Kidney glomerular epithelial cell (primary cell): Measurements from ENCODE around the gene USP7.
"Not testable (repeated sequence)": the region's sequence is repeated elsewhere in the genome, so short reads cannot be mapped to it uniquely, and the experiment has no call there.

ENCODE experiments used
- DNase-seq: peaks from one replicate; lab custom pipeline; 2025; lab: John Stamatoyannopoulos, UW

Gene USP7

GRCh38 chr16:8972843-8973586, 9.3 kb upstream of the USP7 start:
- no peak for DNase-seq

DNA sequence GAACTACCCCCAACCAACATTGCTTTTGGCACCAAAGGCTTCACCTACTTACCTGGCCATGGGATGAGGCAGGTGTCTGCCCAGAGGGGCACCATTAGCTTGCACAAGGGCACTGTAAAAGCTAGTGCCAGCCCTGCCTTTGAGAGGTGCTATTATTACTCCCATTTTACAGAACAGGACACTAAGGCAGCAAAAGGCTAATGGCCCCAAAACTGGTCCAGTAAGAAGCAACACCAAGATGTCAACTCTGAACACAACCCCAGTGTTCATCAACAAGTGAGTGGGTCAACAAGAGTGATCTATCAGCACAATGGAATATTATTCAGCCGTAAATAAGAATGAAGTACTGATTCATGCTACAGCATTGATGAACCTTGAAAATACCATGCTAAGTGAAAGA, 7.7 kb upstream of the USP7 start:
- DNase-seq = no peak

GRCh38 chr16:8969202-8969897, 5.6 kb upstream of the USP7 start:
- DNase-seq = not testable (repeated sequence)

DNA sequence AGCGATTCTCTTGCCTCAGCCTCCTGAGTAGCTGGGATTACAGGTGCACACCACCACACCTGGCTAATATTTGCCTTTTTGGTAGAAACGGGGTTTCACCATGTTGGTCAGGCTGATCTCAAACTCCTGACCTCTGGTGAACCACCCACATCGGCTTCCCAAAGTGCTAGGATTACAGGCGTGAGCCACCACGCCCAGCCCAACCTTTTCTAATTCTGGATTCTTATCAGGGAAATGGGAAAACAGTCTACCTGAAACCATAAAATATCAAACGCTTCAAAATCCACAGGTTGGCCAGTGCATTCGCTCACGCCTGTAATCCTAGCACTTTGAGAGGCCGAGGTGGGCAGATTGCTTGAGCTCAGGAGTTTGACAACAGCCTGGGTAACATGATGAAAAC, 4.3 kb upstream of the USP7 start:
- DNase-seq = not testable (repeated sequence)

GRCh38 chr16:8967132-8967821, 3.6 kb upstream of the USP7 start:
- DNase-seq = no peak

GRCh38 chr16:8966817-8967131, 3.1 kb upstream of the USP7 start:
- DNase-seq = no peak

GRCh38 chr16:8964462-8964861, 756 bp upstream of the USP7 start:
- no peak for DNase-seq

DNA sequence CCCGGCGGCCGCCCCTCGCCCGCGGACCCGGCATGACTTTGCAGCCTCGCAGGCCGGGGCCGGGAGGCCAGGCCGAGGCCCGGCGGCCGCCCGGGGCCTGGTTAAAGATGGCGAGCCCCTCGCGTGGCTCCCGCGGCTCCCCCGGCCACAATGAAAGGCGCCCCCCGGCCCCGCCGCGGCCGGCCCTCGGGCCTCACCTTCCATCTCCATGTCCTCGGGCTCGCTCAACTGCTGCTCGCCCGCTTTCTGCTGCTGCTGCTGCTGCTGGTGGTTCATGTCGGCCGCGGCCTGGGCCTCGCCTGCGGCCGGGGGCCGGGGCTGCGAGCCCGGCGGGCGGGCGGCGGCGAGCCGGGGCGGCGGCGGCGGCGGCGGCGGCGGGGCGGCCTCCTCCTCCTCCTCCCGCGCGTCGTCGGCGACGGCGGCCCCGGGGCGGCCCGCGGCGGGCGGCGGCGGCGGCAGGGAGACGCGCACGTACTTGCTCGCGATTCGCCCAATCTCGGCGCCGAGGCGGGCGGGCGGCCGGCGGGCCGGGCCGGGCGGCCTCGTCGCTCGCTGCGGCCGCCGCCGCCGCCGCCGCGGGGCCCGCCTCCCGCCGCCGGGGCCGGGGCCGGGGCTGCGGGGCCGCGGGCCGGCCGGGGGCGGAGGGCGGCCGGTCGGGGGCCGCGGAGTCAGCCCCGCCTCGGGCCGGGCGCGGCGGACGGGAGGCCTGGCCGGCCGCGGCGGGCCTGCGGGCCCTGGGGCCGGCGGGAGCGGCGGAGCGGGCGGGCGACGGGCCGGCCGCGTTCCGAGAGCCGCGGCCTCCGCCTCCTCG, 491 bp downstream of the USP7 start:
- DNase-seq = no peak

- DNase-seq = no peak
Observed at GRCh38 chr16:8962393-8963009, 1.2 kb downstream of the USP7 start.

DNA sequence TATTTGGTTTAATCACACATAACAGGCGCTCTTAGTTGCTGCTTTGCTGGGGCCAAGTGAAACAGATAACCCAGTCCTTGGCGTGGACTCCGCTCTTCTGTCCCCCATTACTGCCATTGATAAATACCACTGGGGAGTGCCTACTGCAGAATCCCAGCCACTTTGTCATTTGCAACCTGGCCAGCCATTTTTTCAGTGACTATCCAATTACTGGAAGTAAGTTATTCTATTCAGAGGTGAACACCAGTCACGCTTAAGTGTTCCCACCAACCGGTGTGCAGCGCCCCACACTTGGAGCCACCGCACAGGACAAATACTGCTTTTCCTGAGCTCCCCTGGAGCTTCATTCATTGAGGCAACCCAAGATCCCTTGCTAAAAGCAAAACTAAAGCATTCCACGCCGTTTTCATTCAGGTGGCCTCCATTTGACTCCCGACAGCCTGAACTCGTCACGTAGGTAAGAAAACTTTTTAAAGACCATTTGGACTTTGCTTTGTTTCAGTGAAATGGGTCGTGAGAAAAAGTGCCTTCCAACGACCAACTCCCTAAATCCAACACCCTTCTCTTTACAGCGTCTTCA, 1.8 kb downstream of the USP7 start:
- no peak for DNase-seq

DNA sequence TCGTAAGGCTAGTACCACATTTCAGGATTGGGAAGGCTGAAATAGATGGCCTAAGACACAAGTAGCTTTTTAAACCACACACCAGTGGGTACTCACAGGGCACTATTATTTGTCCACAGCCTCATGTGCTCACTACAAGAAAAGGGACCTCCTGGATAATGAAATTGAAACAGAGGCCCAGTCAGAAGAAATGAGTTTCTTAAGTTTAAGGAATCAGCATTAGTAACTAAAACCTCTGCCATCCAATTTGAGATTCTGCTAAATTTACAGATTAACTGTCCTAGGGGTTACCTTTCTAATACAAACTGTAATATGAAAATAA, 3.0 kb downstream of the USP7 start:
- DNase-seq = no peak

DNA sequence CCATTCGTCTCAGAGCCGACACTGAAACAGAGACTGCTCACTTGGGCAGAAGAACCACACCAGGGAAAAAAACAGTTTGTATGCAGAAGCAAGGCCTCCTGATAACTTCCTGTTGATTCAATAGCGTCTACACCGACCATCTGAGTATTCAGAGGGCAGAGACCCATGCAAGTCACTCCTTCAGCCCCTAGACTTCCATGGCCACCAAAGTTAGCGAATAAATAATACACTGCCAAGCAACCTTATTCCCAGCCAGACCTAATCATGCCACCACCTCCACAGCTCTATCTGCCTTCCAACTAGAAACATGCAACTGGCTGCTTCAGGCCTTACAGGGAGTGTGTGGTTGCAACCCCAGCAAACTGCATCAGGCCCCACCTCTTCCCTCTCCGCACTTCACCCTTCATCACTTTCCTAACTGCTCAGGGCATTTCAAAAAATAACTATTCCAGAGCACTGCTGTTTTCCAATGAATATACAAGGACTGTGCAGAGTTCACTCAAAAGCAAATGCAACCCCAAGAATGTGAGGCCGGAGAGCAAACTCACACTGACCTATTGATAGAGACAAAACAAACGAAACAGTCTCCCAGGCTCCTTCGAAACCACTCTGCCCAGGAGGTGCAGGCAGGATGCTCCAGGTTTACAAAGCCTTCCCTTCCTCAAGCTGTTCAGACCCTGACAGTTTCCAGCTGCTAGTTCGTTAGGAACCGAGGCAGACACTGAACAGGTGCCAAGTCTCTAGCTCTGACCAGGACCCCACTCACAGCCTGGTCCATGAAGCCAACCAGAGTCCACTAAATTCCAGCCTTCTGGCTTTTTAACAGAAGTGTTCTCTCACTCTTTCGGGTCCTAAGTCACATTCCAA, 3.6 kb downstream of the USP7 start:
- DNase-seq = no peak

- peak; percentile 14 for DNase-seq
Observed at GRCh38 chr16:8958344-8959167, 5.2 kb downstream of the USP7 start.

GRCh38 chr16:8957509-8958157, 6.1 kb downstream of the USP7 start:
- no peak for DNase-seq

GRCh38 chr16:8957063-8957397, 6.7 kb downstream of the USP7 start:
- no peak for DNase-seq

GRCh38 chr16:8956265-8957062, 7.2 kb downstream of the USP7 start:
- no peak for DNase-seq

DNA sequence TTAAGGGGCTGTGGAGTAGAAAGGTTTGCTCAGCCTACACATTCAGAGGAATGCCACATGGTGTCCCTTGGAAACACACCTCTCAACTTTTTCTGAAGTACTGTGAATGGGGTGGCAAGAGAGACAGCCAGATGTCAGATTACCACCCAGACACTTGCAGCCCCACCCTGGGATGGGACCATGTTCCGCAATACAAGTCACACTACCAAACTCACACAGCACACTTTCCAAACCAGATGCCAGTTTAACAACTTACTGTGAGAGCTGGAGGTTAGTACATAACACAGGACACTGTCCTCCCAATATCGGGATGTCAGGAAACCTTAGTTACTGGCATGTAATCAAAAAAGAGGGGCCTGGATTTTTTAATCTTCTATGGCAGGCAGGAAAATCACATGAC, 7.9 kb downstream of the USP7 start:
- DNase-seq = no peak

DNA sequence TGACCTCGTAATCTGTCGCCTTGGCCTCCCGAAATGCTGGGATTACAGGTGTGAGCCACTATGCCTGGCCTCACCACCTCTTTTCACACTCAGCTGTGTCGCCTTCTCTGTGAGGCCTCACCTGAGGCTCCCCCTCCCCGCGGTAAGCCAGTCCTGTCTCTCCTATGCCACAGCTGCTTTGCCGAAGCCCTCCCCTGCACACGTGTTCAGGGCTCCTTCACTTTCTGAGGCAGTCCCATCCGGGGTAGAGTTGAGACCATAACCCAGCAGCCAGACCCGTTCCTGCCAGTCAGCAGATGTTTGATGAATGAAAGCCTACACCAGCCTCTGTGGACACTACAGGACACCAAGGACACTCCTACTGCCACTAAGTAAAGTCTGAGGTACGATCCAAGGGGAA, 10.6 kb downstream of the USP7 start:
- no peak for DNase-seq

DNA sequence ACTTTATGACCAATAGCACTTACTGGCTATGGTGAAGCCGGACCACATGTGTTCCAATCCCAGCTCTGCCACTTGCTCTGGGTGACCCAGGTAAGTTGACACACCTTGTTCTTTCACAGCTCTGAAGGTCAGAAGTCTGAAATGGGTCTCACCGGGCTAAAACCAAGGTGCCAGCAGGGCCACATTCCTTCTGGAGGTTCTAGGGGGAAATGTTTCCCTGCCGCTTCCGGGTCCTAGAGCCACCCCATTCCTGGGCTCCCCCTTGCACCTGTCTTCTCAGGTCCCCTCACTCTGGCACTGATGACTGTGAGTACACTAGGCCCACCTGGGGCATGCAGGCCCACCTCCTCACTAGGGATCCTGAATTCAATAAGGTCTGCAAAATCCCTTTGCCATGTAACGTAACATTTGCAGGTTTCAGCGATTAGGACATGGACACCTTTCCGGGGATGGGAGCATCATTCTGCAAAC, 11.4 kb downstream of the USP7 start:
- no peak for DNase-seq
